Mesendoderm (in vitro differentiated cells): ENCODE results near the gene GDA.
A peak's percentile ranks its signal among the peaks of the same experiment; 100 is the strongest.

ENCODE experiments used
- DNase-seq: peaks from one replicate; pipeline ENCODE4 v3.0.0; 2013
- H2AK5ac ChIP-seq: 2 replicates; pipeline ENCODE4 v1.6.1; 2013; ENCODE audit warnings: low read length, inconsistent platforms
- H2BK120ac ChIP-seq: 2 replicates; pipeline ENCODE4 v1.6.1; 2013; ENCODE audit warnings: low read depth, mild to moderate bottlenecking, low read length, moderate library complexity, mixed read lengths
- H2BK15ac ChIP-seq: replicated peaks from 2 replicates; pipeline ENCODE4 v1.6.1; 2013; ENCODE audit warnings: low read depth, mild to moderate bottlenecking, moderate library complexity
- H2BK5ac ChIP-seq: 2 replicates; pipeline ENCODE4 v1.6.1; 2013; ENCODE audit warnings: low read length, inconsistent platforms
- H3K18ac ChIP-seq: 2 replicates; pipeline ENCODE4 v1.6.1; 2013; ENCODE audit warnings: mild to moderate bottlenecking, low read length, mixed read lengths
- H3K23ac ChIP-seq: one replicate; pipeline ENCODE4 v1.6.1; 2013; ENCODE audit warnings: low read length
- H3K27ac ChIP-seq: 2 replicates; pipeline ENCODE4 v1.5.1; 2013; ENCODE audit warnings: low read depth, mild to moderate bottlenecking, inconsistent platforms, low read length, moderate library complexity
- H3K27me3 ChIP-seq: 2 replicates; pipeline ENCODE4 v1.6.1; 2013; ENCODE audit warnings: low read length, control low read depth, mild to moderate bottlenecking, inconsistent platforms; ENCODE audit not compliant: insufficient read depth, poor library complexity
- H3K36me3 ChIP-seq: 2 replicates; pipeline ENCODE4 v1.6.1; 2013; ENCODE audit warnings: low read length, inconsistent platforms; ENCODE audit not compliant: control insufficient read depth, insufficient read depth
- H3K4ac ChIP-seq: one replicate; pipeline ENCODE4 v1.6.1; 2013; ENCODE audit warnings: low read depth, mild to moderate bottlenecking, low read length, moderate library complexity
- H3K4me1 ChIP-seq: 2 replicates; pipeline ENCODE4 v1.6.1; 2013; ENCODE audit warnings: low read depth, low read length, inconsistent platforms; ENCODE audit not compliant: control insufficient read depth
- H3K4me2 ChIP-seq: 2 replicates; pipeline ENCODE4 v1.6.1; 2013; ENCODE audit warnings: low read length
- H3K4me3 ChIP-seq: 2 replicates; pipeline ENCODE4 v1.5.1; 2013; ENCODE audit warnings: mild to moderate bottlenecking, low read length
- H3K56ac ChIP-seq: one replicate; pipeline ENCODE4 v1.6.1; 2013; ENCODE audit warnings: low read length
- H3K79me1 ChIP-seq: 2 replicates; pipeline ENCODE4 v1.6.1; 2013; ENCODE audit warnings: low read length, inconsistent platforms
- H3K79me2 ChIP-seq: 2 replicates; pipeline ENCODE4 v1.6.1; 2013; ENCODE audit warnings: mild to moderate bottlenecking, low read length; ENCODE audit not compliant: control insufficient read depth, insufficient read depth
- H3K9ac ChIP-seq: 2 replicates; pipeline ENCODE4 v1.6.1; 2013; ENCODE audit warnings: low read length, inconsistent platforms
- H4K5ac ChIP-seq: one replicate; pipeline ENCODE4 v1.6.1; 2013; ENCODE audit warnings: low read length
- H4K8ac ChIP-seq: one replicate; pipeline ENCODE4 v1.6.1; 2013; ENCODE audit warnings: low read depth, mild to moderate bottlenecking, control low read depth, low read length, moderate library complexity
- WGBS: extraction: QIAGEN DNeasy Blood & Tissue Kit; methylation state at CpG from one replicate; pipeline ENCODE4 v1.1.7; 2013; ENCODE audit warnings: low lambda C conversion rate, missing lambda C conversion rate; ENCODE audit not compliant: insufficient coverage; ENCODE audit errors: extremely low coverage; 5-methylcytosine and 5-hydroxymethylcytosine counted together

Gene GDA

GRCh38 chr9:72202009-72202408, 52.8 kb downstream of the GDA start:
- Histone ChIP-seq H3K27me3 (no peaks in the 10 kb centered on the region), H3K18ac (no peak overlapping the region), H2BK120ac (no peak overlapping the region), H2BK15ac (no peak overlapping the region), H3K79me2 (no peaks in the 10 kb centered on the region), H3K27ac (no peak overlapping the region), H3K23ac (no peak overlapping the region), H3K4me3 (no peak overlapping the region), H2AK5ac (no peak overlapping the region), H3K9ac (no peak overlapping the region), H4K8ac (no peak overlapping the region), H3K4me1 (no peaks in the 10 kb centered on the region), H4K5ac (no peak overlapping the region), H3K36me3 (no peaks in the 10 kb centered on the region), H2BK5ac (no peak overlapping the region), H3K4ac (no peak overlapping the region), H3K4me2 (no peak overlapping the region), H3K56ac (no peak overlapping the region), H3K79me1 (no peaks in the 10 kb centered on the region)
- DNase-seq = no peak
- no CpG with 5 or more reads among the region's 5 CpGs for WGBS

GRCh38 chr9:72203205-72203803, 54.1 kb downstream of the GDA start:
- no peaks in the 10 kb centered on the region for H3K4me1 ChIP-seq
- DNase-seq = peak; percentile 64
- H2AK5ac ChIP-seq = no peak overlapping the region

GRCh38 chr9:72204062-72204461, 54.8 kb downstream of the GDA start:
- no peak overlapping the region for H4K5ac ChIP-seq
- no peak overlapping the region for H3K9ac ChIP-seq
- no peak overlapping the region for H2BK120ac ChIP-seq
- H3K56ac ChIP-seq = no peak overlapping the region
- H3K23ac ChIP-seq = no peak overlapping the region
- H3K4me2 ChIP-seq = no peak overlapping the region
- no peak for DNase-seq
- no peak overlapping the region for H2BK15ac ChIP-seq
- no peaks in the 10 kb centered on the region for H3K79me2 ChIP-seq
- no peak overlapping the region for H2AK5ac ChIP-seq
- H3K27ac ChIP-seq = no peak overlapping the region
- no peaks in the 10 kb centered on the region for H3K4me1 ChIP-seq
- no peak overlapping the region for H2BK5ac ChIP-seq
- no peak overlapping the region for H3K4ac ChIP-seq
- H3K36me3 ChIP-seq = no peaks in the 10 kb centered on the region
- no CpG with 5 or more reads among the region's 7 CpGs for WGBS
- H3K79me1 ChIP-seq = no peaks in the 10 kb centered on the region
- no peak overlapping the region for H4K8ac ChIP-seq
- no peak overlapping the region for H3K18ac ChIP-seq
- no peak overlapping the region for H3K4me3 ChIP-seq
- no peaks in the 10 kb centered on the region for H3K27me3 ChIP-seq

More at GRCh38 chr9:72203205-72203803, 54.1 kb downstream of the GDA start:
- Histone ChIP-seq H3K18ac (no peak overlapping the region), H2BK15ac (no peak overlapping the region), H4K5ac (no peak overlapping the region), H3K79me1 (no peaks in the 10 kb centered on the region), H3K4ac (no peak overlapping the region), H2BK5ac (no peak overlapping the region), H2BK120ac (no peak overlapping the region), H3K79me2 (no peaks in the 10 kb centered on the region), H3K4me2 (no peak overlapping the region), H3K9ac (no peak overlapping the region), H3K4me3 (no peak overlapping the region), H3K27ac (no peak overlapping the region), H3K56ac (no peak overlapping the region), H3K36me3 (no peaks in the 10 kb centered on the region), H3K23ac (no peak overlapping the region), H3K27me3 (no peaks in the 10 kb centered on the region), H4K8ac (no peak overlapping the region)
- no CpG with 5 or more reads among the region's 3 CpGs for WGBS

GRCh38 chr9:72205513-72205912, 56.3 kb downstream of the GDA start:
- H3K79me2 ChIP-seq = no peaks in the 10 kb centered on the region
- H3K4me3 ChIP-seq = no peak overlapping the region
- H2BK120ac ChIP-seq = no peak overlapping the region
- no peak for DNase-seq
- no peaks in the 10 kb centered on the region for H3K36me3 ChIP-seq
- no peaks in the 10 kb centered on the region for H3K27me3 ChIP-seq
- no peaks in the 10 kb centered on the region for H3K4me1 ChIP-seq
- H3K4me2 ChIP-seq = no peak overlapping the region
- no peak overlapping the region for H2BK15ac ChIP-seq
- no peak overlapping the region for H3K9ac ChIP-seq
- H4K8ac ChIP-seq = no peak overlapping the region
- H4K5ac ChIP-seq = no peak overlapping the region
- no peak overlapping the region for H3K27ac ChIP-seq
- H3K4ac ChIP-seq = no peak overlapping the region
- no peak overlapping the region for H3K23ac ChIP-seq
- H3K79me1 ChIP-seq = no peaks in the 10 kb centered on the region
- no peak overlapping the region for H2BK5ac ChIP-seq
- H3K56ac ChIP-seq = no peak overlapping the region
- no peak overlapping the region for H2AK5ac ChIP-seq
- no peak overlapping the region for H3K18ac ChIP-seq

GRCh38 chr9:72207278-72207677, 58.0 kb downstream of the GDA start:
- Histone ChIP-seq H3K27ac (no peak overlapping the region), H3K56ac (no peak overlapping the region), H3K36me3 (no peaks in the 10 kb centered on the region), H3K27me3 (no peaks in the 10 kb centered on the region), H2BK5ac (no peak overlapping the region), H3K4ac (no peak overlapping the region), H4K5ac (no peak overlapping the region), H4K8ac (no peak overlapping the region), H3K79me2 (no peaks in the 10 kb centered on the region), H2BK120ac (no peak overlapping the region), H2AK5ac (no peak overlapping the region), H2BK15ac (no peak overlapping the region), H3K4me3 (no peak overlapping the region), H3K9ac (no peak overlapping the region), H3K23ac (no peak overlapping the region), H3K4me1 (no peaks in the 10 kb centered on the region), H3K18ac (no peak overlapping the region), H3K4me2 (no peak overlapping the region), H3K79me1 (no peaks in the 10 kb centered on the region)
- no peak for DNase-seq

GRCh38 chr9:72210522-72210921, 61.3 kb downstream of the GDA start:
- Histone ChIP-seq H3K27ac (no peak overlapping the region), H2BK15ac (no peak overlapping the region), H3K56ac (no peak overlapping the region), H3K23ac (no peak overlapping the region), H3K4me3 (no peak overlapping the region), H2BK120ac (no peak overlapping the region), H2BK5ac (no peak overlapping the region), H3K18ac (no peak overlapping the region), H3K79me1 (no peaks in the 10 kb centered on the region), H3K27me3 (no peaks in the 10 kb centered on the region), H3K36me3 (no peaks in the 10 kb centered on the region), H4K5ac (no peak overlapping the region), H2AK5ac (no peak overlapping the region), H3K4me1 (no peaks in the 10 kb centered on the region), H3K4me2 (no peak overlapping the region), H3K79me2 (no peaks in the 10 kb centered on the region), H3K9ac (no peak overlapping the region), H4K8ac (no peak overlapping the region), H3K4ac (no peak overlapping the region)
- no peak for DNase-seq
- WGBS = no CpG with 5 or more reads among the region's 6 CpGs
